SK-N-SH (cell line): ENCODE data around the gene KCNQ4. TPM values are rescaled to one million over a fixed set of nuclear protein-coding genes. Genes with fewer than 3 reads are reported as not detected.

Source experiments
- CTCF ChIA-PET: fragments of 300-600, 350-600 bp; formaldehyde crosslinking; extraction: SDS; loops from one replicate; lab custom pipeline; 2021; lab: Yijun Ruan, JAX
- POLR2A ChIA-PET: fragments of 350-600 bp; sonication (Branson Sonifier 250); formaldehyde crosslinking; extraction: SDS; loops from one replicate; lab custom pipeline; 2020; ENCODE audit warnings: antibody characterized with exemption, inconsistent platforms; lab: Yijun Ruan, JAX
- DNase-seq: peaks from one replicate; pipeline ENCODE4 v3.0.0; 2012
- H2AFZ ChIP-seq: fragments of 200-600 bp; sonication (generic); 2 replicates; pipeline ENCODE4 v1.8.1; 2016; ENCODE audit warnings: antibody characterized with exemption, mild to moderate bottlenecking, low read depth
- H3F3A ChIP-seq: fragments of 200-600 bp; sonication (generic); replicated peaks from 2 replicates; pipeline ENCODE3; 2016; ENCODE audit warnings: antibody characterized with exemption, mild to moderate bottlenecking; ENCODE audit not compliant: insufficient read depth
- H3K27ac ChIP-seq, 2 experiments: fragments of 200-500 bp in 1 of 2; fragments of 200-600 bp in 1 of 2; sonication (Bioruptor generic) in 1 of 2; sonication (generic), shearing (Covaris generic) in 1 of 2; 2 replicates each; pipeline versions ENCODE4 v1.5.1 to v1.6.1; 2014 to 2016; ENCODE audit warnings: low read depth in 2 of 2, inconsistent platforms in 1 of 2, low read length in 1 of 2, mild to moderate bottlenecking in 1 of 2, mixed read lengths in 1 of 2
- H3K27me3 ChIP-seq: fragments of 200-600 bp; sonication (generic), shearing (Covaris generic); 2 replicates; pipeline ENCODE4 v1.6.1; 2016; ENCODE audit warnings: mixed run types; ENCODE audit not compliant: insufficient read depth
- H3K36me3 ChIP-seq, 2 experiments: fragments of 200-500 bp in 1 of 2; fragments of 200-600 bp in 1 of 2; sonication (Bioruptor generic) in 1 of 2; sonication (generic) in 1 of 2; replicated peaks in 1 of 2; 2 replicates each; pipeline versions ENCODE3 to v1.5.1; 2014 to 2016; ENCODE audit warnings: low read length in 1 of 2, mild to moderate bottlenecking in 1 of 2; ENCODE audit not compliant: insufficient read depth in 2 of 2, control insufficient read depth in 1 of 2
- H3K4me1 ChIP-seq, 2 experiments: fragments of 200-500 bp in 1 of 2; fragments of 200-600 bp in 1 of 2; sonication (Bioruptor generic) in 1 of 2; sonication (generic), shearing (Covaris generic) in 1 of 2; 2 replicates each; pipeline versions ENCODE4 v1.5.1 to v1.6.1; 2014 to 2016; ENCODE audit warnings: low read depth in 1 of 2, low read length in 1 of 2, mixed run types in 1 of 2; ENCODE audit not compliant: insufficient read depth in 2 of 2, control insufficient read depth in 1 of 2
- H3K4me2 ChIP-seq: fragments of 200-600 bp; sonication (generic), shearing (Covaris generic); 2 replicates; pipeline ENCODE4 v1.6.1; 2017; ENCODE audit warnings: mixed run types
- H3K4me3 ChIP-seq, 2 experiments: fragments of 200-500 bp in 1 of 2; fragments of 200-600 bp in 1 of 2; sonication (Bioruptor generic) in 1 of 2; sonication (generic), shearing (Covaris generic) in 1 of 2; 2 replicates each; pipeline versions ENCODE4 v1.5.1 to v1.8.1; 2014 to 2016; ENCODE audit warnings: low read depth in 2 of 2, inconsistent platforms in 1 of 2, low read length in 1 of 2, mild to moderate bottlenecking in 1 of 2, mixed read lengths in 1 of 2, moderate library complexity in 1 of 2
- H3K79me2 ChIP-seq: fragments of 200-600 bp; sonication (generic); 2 replicates; pipeline ENCODE4 v1.8.1; 2017; ENCODE audit warnings: mild to moderate bottlenecking; ENCODE audit not compliant: insufficient read depth
- H3K9ac ChIP-seq: fragments of 200-600 bp; sonication (generic); 2 replicates; pipeline ENCODE4 v1.6.1; 2017; ENCODE audit warnings: mixed run types
- H3K9me2 ChIP-seq: fragments of 200-600 bp; sonication (generic); 2 replicates; pipeline ENCODE4 v1.6.1; 2017; ENCODE audit warnings: mixed run types
- H3K9me3 ChIP-seq: fragments of 200-600 bp; sonication (generic); 2 replicates; pipeline ENCODE4 v1.6.1; 2017; ENCODE audit warnings: mixed run types, mild to moderate bottlenecking, moderate library complexity
- H4K20me1 ChIP-seq: fragments of 200-600 bp; sonication (generic); 2 replicates; pipeline ENCODE4 v1.6.1; 2017; ENCODE audit warnings: mild to moderate bottlenecking, mixed run types; ENCODE audit not compliant: insufficient read depth
- CTCF ChIP-seq: fragments of 200-600 bp; sonication (generic); IDR thresholded peaks from 2 replicates; pipeline ENCODE4 v1.6.1; 2017; ENCODE audit warnings: antibody characterized with exemption, mild to moderate bottlenecking, moderate library complexity
- ELF1 ChIP-seq: IDR thresholded peaks from 2 replicates; pipeline ENCODE4 v1.4.0; 2012
- FOXJ3 ChIP-seq: sonication (generic); formaldehyde crosslinking; IDR thresholded peaks from 2 replicates; pipeline ENCODE4 v1.5.1; 2020; ENCODE audit warnings: mild to moderate bottlenecking, missing genetic modification reagents
- GATA2 ChIP-seq: sonication (generic); formaldehyde crosslinking; IDR thresholded peaks from 2 replicates; pipeline ENCODE4 v1.5.0; 2020; ENCODE audit warnings: mild to moderate bottlenecking, missing genetic modification reagents
- MAX ChIP-seq: IDR thresholded peaks from 2 replicates; pipeline ENCODE4 v1.4.0; 2012; ENCODE audit warnings: low read depth
- MXI1 ChIP-seq: IDR thresholded peaks from 2 replicates; pipeline ENCODE4 v1.6.1; 2012; ENCODE audit warnings: mild to moderate bottlenecking, low read depth, low read length, improper control_type of control experiment
- NFIC ChIP-seq: IDR thresholded peaks from 2 replicates; pipeline ENCODE4 v1.4.0; 2012; ENCODE audit warnings: borderline replicate concordance
- NRF1 ChIP-seq: IDR thresholded peaks from 2 replicates; pipeline ENCODE4 v1.6.1; 2012; ENCODE audit warnings: low read depth, mild to moderate bottlenecking, low read length
- RXRA ChIP-seq: IDR thresholded peaks from 2 replicates; pipeline ENCODE4 v1.4.0; 2012; ENCODE audit warnings: low read depth, mild to moderate bottlenecking, borderline replicate concordance
- SIN3A ChIP-seq: IDR thresholded peaks from 2 replicates; pipeline ENCODE4 v1.6.1; 2012; ENCODE audit warnings: low read depth, mild to moderate bottlenecking, low read length, moderate library complexity, borderline replicate concordance
- TCF12 ChIP-seq: IDR thresholded peaks from 2 replicates; pipeline ENCODE4 v1.4.0; 2012
- TEAD4 ChIP-seq: IDR thresholded peaks from 2 replicates; pipeline ENCODE4 v1.4.0; 2012; ENCODE audit warnings: mild to moderate bottlenecking, borderline replicate concordance; ENCODE audit not compliant: insufficient read depth
- USF1 ChIP-seq: IDR thresholded peaks from 2 replicates; pipeline ENCODE4 v1.4.0; 2012; ENCODE audit warnings: low read depth, borderline replicate concordance
- USF2 ChIP-seq: fragments of 150-350 bp; IDR thresholded peaks from 2 replicates; pipeline ENCODE4 v1.6.1; 2017; ENCODE audit warnings: antibody characterized with exemption, low read length, low read depth, borderline replicate concordance
- ZBTB33 ChIP-seq: IDR thresholded peaks from 2 replicates; pipeline ENCODE4 v1.4.0; 2012; ENCODE audit warnings: low read depth, borderline replicate concordance
- WGBS: methylation state at CpG from one replicate; pipeline ENCODE4 v1.1.6; 2017; ENCODE audit warnings: low lambda C conversion rate; 5-methylcytosine and 5-hydroxymethylcytosine counted together
- polyA plus RNA-seq, 3 experiments: library from polyadenylated mRNA; depleted of rRNA; stranded (reverse); fragments of >200 nt; gene quantifications; 2 replicates each; pipeline ENCODE4 v1.2.3, GENCODE V29; 2012

KCNQ4 gene
- polyA plus RNA-seq, 1 of the 3 experiments (the other 2 are of a cell fraction), result 0.15 TPM

- H4K20me1 ChIP-seq, result no peaks in the 10 kb centered on the region
- no peaks in the 10 kb centered on the region for H3K79me2 ChIP-seq
- no peak overlapping the region for H3K9ac ChIP-seq
- H3K27ac ChIP-seq, result no peak overlapping the region
- ChIA-PET POLR2A (no interaction called here), CTCF (interaction anchor here (1.5 kb wide), 1 partner anchor 83 kb away, joined by 3 read pairs; no protein-coding TSS in a partner anchor)
- H2AFZ ChIP-seq, result no peak overlapping the region
- whole genome bisulfite sequencing, result 37% methylated on average over 1 of the region's 2 CpGs
- no peaks in the 10 kb centered on the region for H3K9me2 ChIP-seq
- peaks cover 0 to 12% of the 10 kb centered on the region in 2 experiments; a peak in 2 of 4 replicates for H3K4me1 ChIP-seq
- no peak overlapping the region for H3K4me2 ChIP-seq
- TF ChIP-seq ELF1 (no peak), FOXJ3 (CRISPR knock-in tag) (no peak), MAX (no peak)
- H3K9me3 ChIP-seq, result no peaks in the 10 kb centered on the region
- H3F3A ChIP-seq, result peaks cover 15% of the 10 kb centered on the region
- no peaks in the 10 kb centered on the region for H3K27me3 ChIP-seq
- H3K4me3 ChIP-seq, result no peak overlapping the region
- H3K36me3 ChIP-seq, result no peaks in the 10 kb centered on the region
- no peak for DNase-seq
These were observed 86.6 kb downstream of the KCNQ4 start for GRCh38 chr1:40870135-40870728.

DNA sequence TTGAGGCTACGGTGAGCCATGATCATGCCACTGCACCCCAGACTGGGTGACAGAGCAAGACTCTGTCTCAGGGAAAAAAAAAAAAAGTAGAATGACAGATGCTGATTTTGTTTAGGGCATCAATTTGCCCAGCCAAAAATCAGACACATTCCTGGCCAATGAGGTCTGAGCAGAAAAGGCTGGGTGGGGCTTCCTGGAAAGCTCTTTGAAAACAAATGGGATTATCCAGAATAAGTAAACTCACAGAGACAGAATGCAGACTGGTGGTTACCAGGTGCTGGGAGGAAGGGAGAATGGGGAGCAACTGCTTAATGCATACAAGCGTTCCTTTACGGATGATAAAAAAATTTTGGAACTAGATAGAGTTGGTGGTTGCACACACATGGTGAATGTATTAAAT is 88.7 kb downstream of the KCNQ4 start:
- H3K9me3 ChIP-seq, result no peaks in the 10 kb centered on the region
- no peaks in the 10 kb centered on the region for H3K27me3 ChIP-seq
- TF ChIP-seq NRF1 (no peak), USF2 (no peak), TEAD4 (no peak), SIN3A (no peak), USF1 (no peak), RXRA (no peak), CTCF (no peak), TCF12 (no peak; the same call in 1 of the 2 replicates), NFIC (no peak), GATA2 (no peak), MXI1 (no peak), ZBTB33 (no peak)
- H3K9ac ChIP-seq, result no peak overlapping the region
- H3K36me3 ChIP-seq, result no peaks in the 10 kb centered on the region
- H4K20me1 ChIP-seq, result no peaks in the 10 kb centered on the region
- H3F3A ChIP-seq, result peaks cover 22% of the 10 kb centered on the region
- no peaks in the 10 kb centered on the region for H3K79me2 ChIP-seq
- H3K4me2 ChIP-seq, result no peak overlapping the region
- no peak for DNase-seq
- no peaks in the 10 kb centered on the region for H3K9me2 ChIP-seq
- no peak overlapping the region for H3K4me3 ChIP-seq
- no peak overlapping the region for H3K27ac ChIP-seq
- H2AFZ ChIP-seq, result no peak overlapping the region
- ChIA-PET CTCF (interaction anchor here (1.2 to 1.5 kb wide), 2 partner anchors 76 to 81 kb away, joined by 3 to 4 read pairs; no protein-coding TSS in a partner anchor), POLR2A (no interaction called here)
- H3K4me1 ChIP-seq, result peaks cover 1 to 20% of the 10 kb centered on the region in 2 experiments; a peak in 3 of 4 replicates
- WGBS, result 75% methylated on average over 3 of the region's 3 CpGs
